ENCODE data around the gene CNTNAP5.

Gene CNTNAP5

GRCh38 chr2:124837496-124837895 lies 812.4 kb downstream of the CNTNAP5 start:
- DNase-seq = no peak

DNA sequence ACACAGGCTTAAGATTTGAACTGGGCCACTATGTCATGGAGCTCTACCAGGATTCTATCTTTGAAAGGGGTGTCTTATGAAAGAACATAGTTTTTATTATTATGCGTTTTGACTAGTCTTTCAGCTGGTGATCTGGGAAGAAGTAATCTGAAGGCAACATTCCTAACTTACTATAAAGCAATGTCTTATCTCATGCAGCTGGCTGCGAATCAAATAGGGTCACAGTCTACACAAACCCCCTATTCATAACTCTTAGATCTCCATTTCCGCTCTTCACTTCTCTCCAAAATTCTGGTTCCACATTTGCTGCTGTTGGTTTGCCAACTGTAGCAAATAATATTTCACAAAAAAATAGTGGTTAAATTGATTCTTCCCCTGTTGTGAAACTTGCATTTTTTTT lies 813.3 kb downstream of the CNTNAP5 start:
- DNase-seq = no peak

GRCh38 chr2:124867247-124867646 lies 842.2 kb downstream of the CNTNAP5 start:
- DNase-seq = no peak

DNA sequence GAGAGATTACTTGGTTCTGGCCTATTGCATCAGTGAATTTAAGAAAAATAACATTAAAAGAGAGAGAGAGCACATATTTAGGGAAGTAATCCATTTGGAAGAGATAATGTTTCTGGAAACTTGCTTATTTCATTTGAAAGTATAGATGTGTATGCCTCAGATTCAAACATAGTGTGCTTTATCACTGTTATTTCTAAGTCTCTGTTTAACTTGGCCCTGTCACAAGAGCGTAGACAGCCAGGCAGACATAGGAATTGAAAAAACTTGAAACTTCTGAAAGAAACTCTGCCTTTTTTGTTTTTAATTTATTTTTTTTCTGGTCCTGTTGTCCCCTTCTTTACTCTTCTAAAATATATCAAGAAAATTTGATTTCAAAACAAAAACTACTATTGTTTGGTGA lies 849.1 kb downstream of the CNTNAP5 start:
- DNase-seq = no peak

DNA sequence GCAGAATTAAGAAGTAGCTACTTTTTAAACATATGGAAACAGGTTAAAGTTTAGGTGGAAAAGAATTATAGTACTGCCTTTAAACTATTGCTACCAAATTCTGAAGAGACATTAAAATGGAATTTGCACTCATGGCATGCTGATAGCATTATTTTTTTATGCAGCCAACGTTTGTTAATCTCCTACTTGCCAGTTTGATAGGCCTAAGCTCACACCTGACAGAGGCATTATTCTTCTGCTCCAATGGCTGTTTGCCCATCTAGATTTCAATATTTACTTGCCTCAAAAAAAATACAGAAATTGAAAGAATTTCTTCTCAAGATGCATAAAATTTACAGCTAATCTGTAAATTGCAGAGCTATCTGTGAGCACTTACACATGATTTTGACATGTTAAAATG lies 849.6 kb downstream of the CNTNAP5 start:
- no peak for DNase-seq

DNA sequence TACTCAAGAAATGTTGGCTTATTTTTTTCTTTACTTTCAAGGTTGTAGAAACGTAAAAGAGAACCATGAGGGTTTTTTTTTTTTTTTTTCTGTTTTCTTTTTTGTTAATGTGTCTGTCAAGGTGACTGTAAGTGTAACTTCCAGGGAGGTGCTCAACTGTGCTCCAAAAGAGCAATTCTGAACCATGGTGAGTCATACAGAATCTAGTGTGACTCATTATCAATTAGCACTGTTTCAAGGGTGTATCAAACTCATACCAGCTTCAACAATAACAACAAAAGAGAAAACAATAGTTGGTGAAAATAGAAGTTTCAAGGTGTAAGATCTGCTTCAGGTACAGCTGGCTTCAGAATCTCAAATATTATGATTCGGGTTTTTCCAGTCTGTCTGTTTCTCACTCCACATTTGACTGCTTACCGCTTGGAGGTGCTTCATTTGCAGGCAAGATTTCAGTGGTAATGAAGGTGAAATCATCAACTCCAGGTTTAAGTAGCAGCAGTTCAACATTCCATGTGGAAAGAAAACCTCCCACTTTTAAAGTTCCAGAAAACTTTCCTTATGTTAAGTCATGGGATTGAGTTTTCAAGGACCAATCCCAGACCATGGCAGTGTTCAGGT lies 850.6 kb downstream of the CNTNAP5 start:
- no peak for DNase-seq

DNA sequence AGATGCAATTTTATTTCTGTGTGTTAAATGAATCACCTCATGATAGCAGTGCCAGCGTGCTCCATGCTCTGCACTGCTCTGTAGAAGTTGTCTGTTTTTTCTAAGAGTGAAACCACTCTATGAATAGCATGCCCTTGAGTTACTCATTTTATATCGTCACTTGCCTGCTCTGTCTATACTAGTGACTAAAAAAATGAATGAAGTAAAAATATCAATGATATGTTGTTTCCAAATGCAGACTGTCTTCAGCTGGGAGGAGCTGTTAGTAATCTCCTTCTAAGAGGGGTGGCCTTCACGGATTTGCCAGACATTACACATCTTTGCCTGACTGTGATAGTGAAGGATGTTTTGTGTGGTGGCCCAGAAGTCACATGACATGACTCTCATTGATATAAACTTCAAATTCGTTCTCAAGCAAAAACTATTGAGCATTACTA lies 852.1 kb downstream of the CNTNAP5 start:
- peak; percentile 40 for DNase-seq

DNA sequence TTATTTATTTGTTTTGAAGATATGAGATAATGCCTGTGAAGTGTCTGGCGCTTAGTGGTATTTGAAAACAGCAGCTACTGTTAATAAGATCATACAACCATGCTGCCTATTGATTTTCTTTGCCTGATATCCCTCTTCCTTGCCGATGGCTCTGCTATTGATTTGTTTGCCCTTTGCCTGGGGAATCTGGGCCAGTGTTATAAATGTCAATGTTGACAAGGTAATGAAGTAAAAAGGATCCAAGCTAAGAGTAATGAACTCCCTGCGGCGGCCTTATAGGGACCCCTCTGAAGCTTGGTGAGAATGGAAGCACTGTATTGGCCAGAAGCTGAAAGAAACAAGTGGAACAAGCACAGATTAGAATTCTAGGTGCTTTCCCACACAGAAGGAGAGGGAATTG lies 854.6 kb downstream of the CNTNAP5 start:
- DNase-seq = no peak

DNA sequence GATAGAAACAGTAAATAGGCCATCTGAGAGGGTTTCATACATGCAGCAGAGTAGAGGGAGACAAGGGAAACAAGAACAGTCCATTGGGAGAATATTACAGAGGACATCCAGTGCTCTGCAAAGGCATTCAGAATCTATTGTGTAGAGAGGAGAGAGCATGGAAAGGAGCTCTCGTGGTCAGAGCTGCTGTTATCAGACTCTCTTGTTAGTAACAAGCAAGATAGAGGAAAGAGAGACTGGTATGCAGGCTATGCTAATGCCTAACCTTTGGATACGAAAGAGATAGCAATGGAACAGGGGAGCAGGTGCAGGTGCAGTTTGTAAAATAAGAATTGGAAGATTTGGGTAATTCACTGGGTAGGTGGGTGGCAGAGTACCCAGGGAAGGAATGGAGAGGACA lies 855.9 kb downstream of the CNTNAP5 start:
- DNase-seq = no peak

GRCh38 chr2:124882423-124882822 lies 857.3 kb downstream of the CNTNAP5 start:
- no peak for DNase-seq

DNA sequence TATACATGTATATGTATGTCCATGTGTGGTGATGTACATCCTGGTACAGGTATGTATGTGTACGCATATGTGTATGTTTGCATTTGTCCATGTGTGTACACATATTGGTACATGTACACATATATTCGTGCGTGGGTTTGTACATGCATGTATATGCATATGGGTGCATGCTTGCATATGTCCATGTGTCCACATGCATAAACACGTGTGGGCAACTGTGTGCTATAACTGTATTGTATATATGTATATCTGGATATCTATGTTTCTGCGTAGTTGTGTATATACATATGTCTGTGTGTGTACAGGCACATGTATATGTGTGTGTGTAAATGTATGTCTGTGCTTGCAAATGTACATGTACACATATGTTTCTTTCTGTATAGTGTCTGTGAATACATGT lies 858.5 kb downstream of the CNTNAP5 start:
- DNase-seq = no peak

GRCh38 chr2:124884315-124884714 lies 859.2 kb downstream of the CNTNAP5 start:
- no peak for DNase-seq

GRCh38 chr2:124886216-124886615 lies 861.1 kb downstream of the CNTNAP5 start:
- DNase-seq = no peak

DNA sequence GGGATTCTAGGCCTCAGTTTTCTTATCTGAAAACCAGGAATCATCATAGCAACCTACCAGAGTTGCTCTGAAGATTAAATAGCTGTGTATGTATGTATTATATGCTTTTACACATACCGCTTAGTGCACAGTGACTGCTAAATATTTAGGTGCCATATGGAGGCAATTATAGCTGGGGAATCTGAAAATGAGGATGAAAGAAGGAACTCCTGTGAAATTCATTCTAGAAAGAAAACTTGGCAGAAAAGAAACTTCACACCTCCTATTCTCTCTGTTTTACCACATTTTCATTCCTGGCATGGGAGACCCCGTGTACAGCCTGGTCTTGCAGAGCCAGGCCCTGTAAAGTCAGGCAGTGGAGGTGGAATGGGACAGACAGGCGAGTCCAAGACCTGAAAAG lies 862.4 kb downstream of the CNTNAP5 start:
- no peak for DNase-seq

GRCh38 chr2:124888431-124888830 lies 863.3 kb downstream of the CNTNAP5 start:
- DNase-seq = no peak

DNA sequence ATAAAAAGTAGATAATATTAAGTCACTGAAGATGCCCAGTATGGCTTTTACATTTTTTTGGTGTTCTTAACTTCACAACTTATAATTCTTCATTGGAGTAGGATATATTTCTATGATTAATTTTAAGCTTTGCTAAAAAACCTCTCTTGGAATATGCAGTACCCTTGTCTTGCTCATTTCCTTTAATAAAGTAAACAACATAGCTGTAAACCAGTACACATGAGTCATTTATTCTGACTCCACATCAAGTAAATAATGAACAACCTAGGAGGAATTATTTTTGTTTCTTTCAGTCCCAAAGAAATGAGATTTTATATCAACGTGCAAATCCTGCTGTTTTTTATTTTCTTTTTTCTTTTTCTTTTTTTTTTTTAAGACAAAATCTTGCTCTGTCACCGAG lies 869.1 kb downstream of the CNTNAP5 start:
- DNase-seq = no peak

DNA sequence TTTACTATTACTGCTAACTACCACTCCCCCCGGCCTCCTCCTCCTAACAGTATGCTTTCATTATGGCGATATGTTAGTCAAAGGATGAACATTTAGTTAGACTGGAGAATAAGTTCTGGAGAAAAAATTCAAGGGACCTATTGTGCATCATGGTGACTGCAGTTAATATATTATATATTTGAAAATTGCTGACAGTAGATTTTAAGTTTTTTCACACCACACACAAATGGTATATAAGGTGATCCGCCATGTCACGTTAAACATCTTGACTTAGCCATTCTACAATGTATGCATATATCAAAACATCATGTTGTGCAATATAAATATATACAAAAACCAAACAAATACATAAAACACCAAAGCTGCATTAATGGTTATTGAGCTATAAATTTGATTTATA lies 873.7 kb downstream of the CNTNAP5 start:
- no peak for DNase-seq

DNA sequence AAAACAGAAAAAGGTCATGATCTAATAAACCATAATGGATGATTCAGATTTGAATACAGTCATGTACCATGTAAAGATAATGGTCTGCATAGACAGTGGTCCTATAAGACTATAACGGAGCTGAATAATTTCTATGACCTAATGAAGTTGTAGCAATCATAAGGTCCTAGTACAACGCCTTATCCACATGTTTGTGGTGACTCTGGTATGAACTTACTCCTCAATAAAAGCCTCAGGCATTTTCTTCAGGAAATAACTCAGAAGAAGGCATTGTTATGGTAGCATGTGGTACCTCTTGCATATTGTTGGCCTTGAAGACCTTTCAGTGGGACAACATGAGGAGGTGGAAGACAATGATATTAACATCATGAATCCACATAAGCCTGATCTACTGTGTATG lies 883.3 kb downstream of the CNTNAP5 start:
- DNase-seq = no peak

DNA sequence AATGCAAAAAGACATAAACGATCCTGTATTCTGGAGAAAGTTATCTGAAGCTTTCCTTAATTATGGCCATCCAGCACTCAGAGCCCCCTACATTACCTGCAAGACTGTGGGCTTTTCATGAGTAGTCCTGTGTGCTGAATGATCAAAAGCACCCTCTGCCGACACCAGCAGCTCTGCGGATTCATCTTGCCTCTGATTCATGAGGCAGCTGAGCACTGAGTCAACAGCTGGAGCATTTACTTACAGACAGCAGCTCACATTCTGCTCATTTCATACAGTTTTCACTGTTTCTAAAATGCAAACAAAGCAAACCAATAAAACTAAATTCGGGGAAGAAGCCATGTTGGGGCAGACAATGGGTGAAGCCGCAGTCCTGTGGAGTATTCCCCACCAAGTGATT lies 886.5 kb downstream of the CNTNAP5 start:
- DNase-seq = no peak

DNA sequence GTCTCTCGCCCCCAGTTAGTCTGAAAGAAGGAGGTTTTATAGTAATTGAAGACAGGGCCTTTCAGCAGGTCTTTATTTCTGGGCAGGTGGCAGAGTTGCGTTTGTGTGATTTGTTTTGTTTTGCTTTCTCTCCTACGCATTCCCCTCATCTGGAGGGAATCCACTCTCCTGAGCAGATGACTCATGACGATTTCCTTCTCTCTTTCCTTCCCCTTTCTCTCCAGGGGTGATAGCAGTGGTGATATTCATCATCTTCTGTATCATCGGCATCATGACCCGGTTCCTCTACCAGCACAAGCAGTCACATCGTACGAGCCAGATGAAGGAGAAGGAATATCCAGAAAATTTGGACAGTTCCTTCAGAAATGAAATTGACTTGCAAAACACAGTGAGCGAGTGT lies 888.8 kb downstream of the CNTNAP5 start:
- peak; percentile 7 for DNase-seq

DNA sequence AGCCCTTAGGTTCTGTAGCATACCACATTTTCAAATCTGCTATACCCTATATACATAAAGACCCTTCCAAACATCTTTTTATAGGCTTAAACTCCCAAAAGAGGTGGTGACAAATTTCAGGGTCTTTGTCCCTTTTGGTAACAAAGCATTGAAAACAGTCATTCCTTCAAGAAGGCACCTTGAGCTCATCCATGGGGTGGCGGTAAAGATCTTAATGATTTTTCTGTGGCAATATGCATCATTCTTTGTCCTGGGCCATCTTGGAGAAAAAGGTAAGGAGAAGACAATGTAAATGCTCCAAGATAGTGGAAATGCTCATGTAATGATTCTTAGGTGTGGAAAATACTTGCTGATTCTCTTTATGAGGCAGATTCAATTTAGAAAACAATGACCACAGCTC lies 890.5 kb downstream of the CNTNAP5 start:
- DNase-seq = no peak

DNA sequence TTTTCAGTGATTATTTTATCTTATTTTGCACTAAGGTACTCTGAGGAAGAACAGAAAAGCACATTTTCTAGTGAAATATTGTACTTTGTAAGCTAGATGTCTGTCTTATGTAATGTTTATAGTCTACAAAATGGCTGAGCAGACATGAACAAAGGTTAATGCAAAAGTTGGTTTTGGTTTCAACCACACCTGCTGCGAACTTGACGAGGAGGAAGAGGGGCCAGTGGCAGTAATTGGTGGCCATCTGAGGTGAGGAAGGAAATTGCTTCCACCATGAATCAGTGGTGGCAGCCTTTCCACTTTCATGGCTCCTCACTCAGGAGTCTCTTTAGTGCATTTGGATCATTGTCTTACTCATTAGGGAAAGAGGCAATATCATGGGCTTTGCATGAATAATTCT lies 894.2 kb downstream of the CNTNAP5 start:
- DNase-seq = no peak

DNA sequence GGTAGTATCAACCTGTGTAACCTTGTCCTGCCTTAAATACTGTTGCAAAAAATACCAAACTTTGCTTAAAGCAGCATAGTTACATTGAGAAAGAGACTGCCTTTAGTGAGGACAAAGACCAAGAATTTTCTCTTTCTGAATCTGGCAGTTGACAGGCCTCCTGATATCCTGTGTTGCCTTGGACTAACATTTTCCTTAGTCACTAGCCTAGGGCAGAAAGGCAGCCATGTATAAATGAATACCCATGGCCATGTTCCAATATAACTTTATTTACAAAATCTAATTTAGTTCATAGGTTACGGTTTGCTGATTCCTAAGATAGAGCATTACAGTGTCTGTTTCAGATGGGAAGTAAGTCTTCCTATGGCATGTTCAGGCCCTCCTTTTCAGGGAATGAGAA lies 895.4 kb downstream of the CNTNAP5 start:
- no peak for DNase-seq

DNA sequence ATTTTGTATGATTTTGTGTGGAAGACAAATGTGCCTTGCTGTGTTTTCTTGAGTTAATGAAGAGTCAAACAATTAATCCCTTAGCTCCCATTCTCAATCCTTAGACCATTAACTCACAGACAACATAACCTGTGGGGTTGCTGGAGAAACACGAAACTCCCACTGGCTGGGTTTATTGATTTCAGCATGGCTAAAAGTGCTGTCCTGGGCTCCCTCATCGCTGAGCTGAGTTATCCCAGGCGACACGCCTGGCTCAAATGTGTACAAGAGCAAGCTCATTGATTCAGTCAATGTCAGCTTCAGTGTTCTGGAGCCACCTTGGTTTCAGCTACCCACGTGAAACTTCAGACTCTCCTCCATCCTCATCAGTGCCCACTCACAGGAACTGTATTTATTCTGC lies 896.1 kb downstream of the CNTNAP5 start:
- no peak for DNase-seq

GRCh38 chr2:124923097-124923496 lies 898.0 kb downstream of the CNTNAP5 start:
- DNase-seq = no peak

DNA sequence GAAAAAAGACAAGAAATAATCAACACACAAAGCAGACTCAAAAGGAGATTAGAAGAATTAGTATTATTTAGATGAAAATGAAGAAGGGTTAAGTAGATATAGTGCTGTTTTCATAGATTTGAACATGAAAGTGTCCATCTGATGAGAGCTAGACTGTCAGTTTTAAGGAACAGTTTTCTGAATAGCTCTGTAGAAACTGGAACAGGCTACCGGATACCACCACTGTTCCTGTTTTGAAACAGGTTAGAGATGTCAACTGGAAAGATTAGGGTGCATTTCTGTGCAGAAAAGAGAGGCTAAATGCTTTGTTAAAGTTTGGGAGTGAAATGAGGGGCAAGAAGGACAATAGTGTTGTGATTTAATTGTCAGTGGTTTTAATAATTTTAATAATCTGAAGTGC lies 908.8 kb downstream of the CNTNAP5 start:
- DNase-seq = no peak

Data from T1000 (cell line).